GM21619 (cell line): ENCODE measurements around the gene TMEM255B.
"Not testable (repeated sequence)": the region's sequence is repeated elsewhere in the genome, so short reads cannot be mapped to it uniquely, and the experiment has no call there.

ENCODE experiments used
- ATAC-seq: cut with Tn5 transposase; IDR thresholded peaks from one replicate; pipeline ENCODE4 v1.9.1; 2021; ENCODE audit not compliant: unreplicated experiment

Gene TMEM255B

GRCh38 chr13:113748101-113748861 lies 10.7 kb upstream of the TMEM255B start:
- ATAC-seq, result no peak

- no peak for ATAC-seq
These were observed 10.1 kb upstream of the TMEM255B start for GRCh38 chr13:113748862-113749451.

GRCh38 chr13:113749507-113749906 lies 9.5 kb upstream of the TMEM255B start:
- ATAC-seq, result no peak

- ATAC-seq, result no peak
These were observed 9.1 kb upstream of the TMEM255B start for GRCh38 chr13:113749967-113750366.

- ATAC-seq, result no peak
These were observed 8.2 kb upstream of the TMEM255B start for GRCh38 chr13:113750554-113751399.

- no peak for ATAC-seq
These were observed 7.5 kb upstream of the TMEM255B start for GRCh38 chr13:113751491-113751890.

GRCh38 chr13:113752211-113752986 lies 6.6 kb upstream of the TMEM255B start:
- not testable (repeated sequence) for ATAC-seq

GRCh38 chr13:113753171-113753570 lies 5.9 kb upstream of the TMEM255B start:
- no peak for ATAC-seq

GRCh38 chr13:113754242-113754641 lies 4.8 kb upstream of the TMEM255B start:
- ATAC-seq, result no peak

- ATAC-seq, result no peak
These were observed 4.3 kb upstream of the TMEM255B start for GRCh38 chr13:113754691-113755090.

GRCh38 chr13:113756441-113757097 lies 2.5 kb upstream of the TMEM255B start:
- no peak for ATAC-seq

GRCh38 chr13:113759525-113760137 lies 605 bp downstream of the TMEM255B start:
- no peak for ATAC-seq

- ATAC-seq, result no peak
These were observed 2.1 kb downstream of the TMEM255B start for GRCh38 chr13:113761136-113761535.

- no peak for ATAC-seq
These were observed 3.0 kb downstream of the TMEM255B start for GRCh38 chr13:113762075-113762474.

- no peak for ATAC-seq
These were observed 3.5 kb downstream of the TMEM255B start for GRCh38 chr13:113762538-113762937.

GRCh38 chr13:113763254-113763653 lies 4.2 kb downstream of the TMEM255B start:
- ATAC-seq, result no peak

- no peak for ATAC-seq
These were observed 5.2 kb downstream of the TMEM255B start for GRCh38 chr13:113763961-113764792.

- ATAC-seq, result no peak
These were observed 6.0 kb downstream of the TMEM255B start for GRCh38 chr13:113764793-113765563.

- no peak for ATAC-seq
These were observed 6.5 kb downstream of the TMEM255B start for GRCh38 chr13:113765564-113765910.
